Head of caudate nucleus (tissue), 42 donors: ENCODE data around the gene MT1F.
A peak's percentile ranks its signal among the peaks of the same experiment; 100 is the strongest.

ENCODE experiments used
- DNase-seq, 42 donors: peaks; one replicate each; pipeline versions ENCODE4 v3.0.0 to v3.0.0-alpha.2; 2020 to 2021; ENCODE audit warnings: mixed read lengths in 7 of 42
- intact Hi-C: fragments of 100-400 bp; cut with DNase I; formaldehyde crosslinking; loops from one replicate; pipeline ENCODE4 v1.15.0; 2022

MT1F gene

GRCh38 chr16:56623637-56624036 is 34.1 kb upstream of the MT1F start:
- intact Hi-C loops: no loop called here
- DNase-seq: peak in 2 of 42 donors; percentile 35 to 71

- DNase-seq: peak in 41 of 42 donors; percentile 32 to 86 (median 65)
- intact Hi-C loops: no loop called here
Observed at GRCh38 chr16:56625140-56625942, 32.4 kb upstream of the MT1F start, which contains the start of gene MT1E. TSS of gene MT1E (plus strand) at chr16:56625781. CDS start at chr16:56625852, 71 bp downstream.

GRCh38 chr16:56625943-56626654 is 31.7 kb upstream of the MT1F start:
- DNase-seq: peak in 6 of 42 donors; percentile 28 to 65 (median 39)
- intact Hi-C loops: no loop called here

- DNase-seq: no peak
- intact Hi-C loops: no loop called here
Observed at GRCh38 chr16:56626685-56627084, 31.1 kb upstream of the MT1F start.

- intact Hi-C loops: no loop called here
- DNase-seq: no peak
Observed at GRCh38 chr16:56628486-56629350, 29.0 kb upstream of the MT1F start.

- intact Hi-C loops: no loop called here
- no peak for DNase-seq
Observed at GRCh38 chr16:56629531-56629930, 28.2 kb upstream of the MT1F start.

- intact Hi-C loops: no loop called here
- no peak for DNase-seq
Observed at GRCh38 chr16:56630134-56630533, 27.6 kb upstream of the MT1F start.

GRCh38 chr16:56631197-56631596 is 26.6 kb upstream of the MT1F start:
- intact Hi-C loops: no loop called here
- DNase-seq: no peak

GRCh38 chr16:56631832-56632155 is 26.0 kb upstream of the MT1F start:
- DNase-seq: no peak
- intact Hi-C loops: no loop called here

- intact Hi-C loops: no loop called here
- peak in 41 of 42 donors; percentile 27 to 82 (median 61) for DNase-seq
Observed at GRCh38 chr16:56632156-56632847, 25.5 kb upstream of the MT1F start, which contains the start of gene MT1M. TSS of gene MT1M (plus strand) at chr16:56632659. CDS start at chr16:56632732, 73 bp downstream.

GRCh38 chr16:56632848-56633365 is 24.9 kb upstream of the MT1F start:
- intact Hi-C loops: no loop called here
- no peak for DNase-seq

- no peak for DNase-seq
- intact Hi-C loops: no loop called here
Observed at GRCh38 chr16:56633535-56633934, 24.2 kb upstream of the MT1F start.

GRCh38 chr16:56634715-56635440 is 22.9 kb upstream of the MT1F start:
- intact Hi-C loops: no loop called here
- DNase-seq: no peak

GRCh38 chr16:56635441-56635967 is 22.3 kb upstream of the MT1F start:
- intact Hi-C loops: no loop called here

GRCh38 chr16:56636616-56637413 is 20.9 kb upstream of the MT1F start:
- DNase-seq: no peak
- intact Hi-C loops: no loop called here

More at GRCh38 chr16:56635441-56635967, 22.3 kb upstream of the MT1F start:
- DNase-seq: no peak

GRCh38 chr16:56637814-56638750 is 19.7 kb upstream of the MT1F start, which contains the start of gene MT1A:
TSS of gene MT1A (plus strand) at chr16:56638666. CDS start at chr16:56638739, 73 bp downstream.
- intact Hi-C loops: no loop called here
- DNase-seq: peak in 34 of 42 donors; percentile 19 to 79 (median 56)
